SH-SY5Y (cell line): ENCODE results near the gene APP.

Experiments used
- GATA2 ChIP-seq: IDR thresholded peaks from 2 replicates; pipeline ENCODE4 v1.6.1; 2011; ENCODE audit warnings: mild to moderate bottlenecking, low read depth, low read length
- GATA3 ChIP-seq: IDR thresholded peaks from 2 replicates; pipeline ENCODE4 v1.6.1; 2011; ENCODE audit warnings: low read depth, mild to moderate bottlenecking, low read length, moderate library complexity

DNA sequence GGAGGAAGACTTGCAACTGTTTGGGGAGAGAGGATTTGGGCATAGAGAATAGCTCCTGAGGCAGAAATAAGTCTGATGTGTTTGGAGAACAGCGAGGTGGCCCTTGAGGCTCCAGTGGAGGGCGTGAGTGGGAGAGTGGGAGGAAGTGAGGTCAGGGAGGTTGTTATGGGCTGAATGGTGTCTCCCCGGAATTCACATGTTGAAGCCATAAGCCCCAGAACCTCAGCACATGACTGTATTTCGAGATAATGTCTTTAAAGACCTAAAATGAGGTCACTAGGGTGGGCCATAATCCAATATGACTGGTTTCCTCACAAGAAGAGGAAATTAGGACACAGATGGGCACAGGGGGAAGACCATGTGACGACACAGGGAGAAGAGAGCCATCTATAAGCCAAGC is 17.9 kb upstream of the APP start:
- TF ChIP-seq GATA3 = no peak
- TF ChIP-seq GATA2 = no peak
